ENCODE results near the gene PRDM16. TPM values are rescaled to one million over a fixed set of nuclear protein-coding genes. Genes with fewer than 3 reads are reported as not detected.
A peak's percentile ranks its signal among the peaks of the same experiment; 100 is the strongest.

The PRDM16 gene
- total RNA-seq, 4 donors from 2014 or later, result 5.9 to 41.7 (median 11.2) TPM

- Histone ChIP-seq H3K36me3 (no peaks in the 10 kb centered on the region), H3K4me3 (no peak overlapping the region), H3K9me3 (no peaks in the 10 kb centered on the region), H3K4me1 (peaks cover 0 to 85% (median 27%) of the 10 kb centered on the region in 4 donors), H3K27ac (peak overlapping the region in 1 of 4 donors; percentile 82), H3K27me3 (no peaks in the 10 kb centered on the region)
- 93 to 96% methylated on average over 16 of the region's 16 CpGs for WGBS, 2 donors
- TF ChIP-seq CTCF (IDR thresholded peaks at IDR 0.05) (no peak), EP300 (IDR thresholded peaks at IDR 0.05) (no peak), POLR2A (IDR thresholded peaks at IDR 0.05) (no peak)
- no peak for DNase-seq (ENCODE audit: low spot score in 2 of 2)
These were observed 48.9 kb downstream of the PRDM16 start for GRCh38 chr1:3117879-3118278.

- TF ChIP-seq EP300 (IDR thresholded peaks at IDR 0.05) (no peak), POLR2A (IDR thresholded peaks at IDR 0.05) (no peak), CTCF (IDR thresholded peaks at IDR 0.05) (no peak)
- Histone ChIP-seq H3K9me3 (no peaks in the 10 kb centered on the region), H3K27ac (peak overlapping the region in 3 of 4 donors; percentile 84 to 94 (median 90)), H3K27me3 (no peaks in the 10 kb centered on the region), H3K4me3 (no peak overlapping the region), H3K36me3 (no peaks in the 10 kb centered on the region), H3K4me1 (peaks cover 0 to 85% (median 24%) of the 10 kb centered on the region in 4 donors)
- WGBS, 2 donors, result 78 to 100% methylated on average over 1 to 13 of the region's 14 CpGs
- DNase-seq (ENCODE audit: low spot score in 2 of 2), result no peak
These were observed 50.1 kb downstream of the PRDM16 start for GRCh38 chr1:3119061-3119460.

- peaks cover 0 to 85% (median 24%) of the 10 kb centered on the region in 4 donors for H3K4me1 ChIP-seq
- H3K36me3 ChIP-seq, result no peaks in the 10 kb centered on the region
- H3K27ac ChIP-seq, result peak overlapping the region; percentile 34 to 94 (median 87)
- no peak overlapping the region for H3K4me3 ChIP-seq
- DNase-seq (ENCODE audit: low spot score in 2 of 2), result no peak
- 37 to 55% methylated on average over 8 to 9 of the region's 10 CpGs for WGBS, 2 donors
- no peaks in the 10 kb centered on the region for H3K27me3 ChIP-seq
- no peak for TF ChIP-seq EP300 (IDR thresholded peaks at IDR 0.05)
- peak in 3 of 5 experiments; percentile 21 to 38 (median 24) for TF ChIP-seq CTCF (IDR thresholded peaks at IDR 0.05)
- TF ChIP-seq POLR2A (IDR thresholded peaks at IDR 0.05), result no peak
- no peaks in the 10 kb centered on the region for H3K9me3 ChIP-seq
These were observed 50.7 kb downstream of the PRDM16 start for GRCh38 chr1:3119725-3120124.

- H3K4me1 ChIP-seq, result peaks cover 0 to 85% (median 25%) of the 10 kb centered on the region in 4 donors
- no peaks in the 10 kb centered on the region for H3K9me3 ChIP-seq
- peak overlapping the region; percentile 34 to 94 (median 87) for H3K27ac ChIP-seq
- no peaks in the 10 kb centered on the region for H3K36me3 ChIP-seq
- H3K27me3 ChIP-seq, result no peaks in the 10 kb centered on the region
- no peak for TF ChIP-seq EP300 (IDR thresholded peaks at IDR 0.05)
- TF ChIP-seq CTCF (IDR thresholded peaks at IDR 0.05), result no peak
- TF ChIP-seq POLR2A (IDR thresholded peaks at IDR 0.05), result no peak
- no peak for DNase-seq (ENCODE audit: low spot score in 2 of 2)
- no peak overlapping the region for H3K4me3 ChIP-seq
- 44 to 47% methylated on average over 17 of the region's 17 CpGs for WGBS, 2 donors
These were observed 51.1 kb downstream of the PRDM16 start for GRCh38 chr1:3120140-3120539.

- H3K27ac ChIP-seq, result peak overlapping the region; percentile 75 to 94 (median 87)
- peaks cover 0 to 85% (median 25%) of the 10 kb centered on the region in 4 donors for H3K4me1 ChIP-seq
- WGBS, 2 donors, result 55 to 59% methylated on average over 14 of the region's 14 CpGs
- TF ChIP-seq CTCF (IDR thresholded peaks at IDR 0.05), result no peak
- no peaks in the 10 kb centered on the region for H3K27me3 ChIP-seq
- H3K9me3 ChIP-seq, result no peaks in the 10 kb centered on the region
- no peak for DNase-seq (ENCODE audit: low spot score in 2 of 2)
- peak overlapping the region in 1 of 4 donors; percentile 19 for H3K4me3 ChIP-seq
- no peaks in the 10 kb centered on the region for H3K36me3 ChIP-seq
These were observed 52.0 kb downstream of the PRDM16 start for GRCh38 chr1:3120994-3121393.
